ENCODE measurements around the gene TRPV4. TPM values are rescaled to one million over a fixed set of nuclear protein-coding genes. Genes with fewer than 3 reads are reported as not detected.
A peak's percentile ranks its signal among the peaks of the same experiment; 100 is the strongest.
"Not testable (repeated sequence)": the region's sequence is repeated elsewhere in the genome, so short reads cannot be mapped to it uniquely, and the experiment has no call there.

The TRPV4 gene
- total RNA-seq, 1 donor from 2014 or later: 3.5 TPM

GRCh38 chr12:109863847-109864712 lies 30.9 kb upstream of the TRPV4 start:
- peaks cover 48% of the 10 kb centered on the region for H3K4me1 Mint-ChIP-seq
- no peaks in the 10 kb centered on the region for H3K9me3 Mint-ChIP-seq
- peak overlapping the region; percentile 1 for H3K27ac Mint-ChIP-seq (ENCODE audit: unreplicated experiment)
- DNase-seq (ENCODE audit: low read depth, low spot score): no peak
- no peaks in the 10 kb centered on the region for H3K36me3 Mint-ChIP-seq (ENCODE audit: low read depth)
- H3K4me3 Mint-ChIP-seq: peak overlapping the region; percentile 66
- no peak for TF ChIP-seq CTCF (conservative IDR thresholded peaks at IDR 0.05)
- H3K27me3 Mint-ChIP-seq (ENCODE audit: low read depth): no peaks in the 10 kb centered on the region

GRCh38 chr12:109862491-109862890 lies 29.3 kb upstream of the TRPV4 start:
- not testable (repeated sequence) for H3K4me3 Mint-ChIP-seq; H3K36me3 Mint-ChIP-seq (ENCODE audit: low read depth); H3K9me3 Mint-ChIP-seq; H3K27me3 Mint-ChIP-seq (ENCODE audit: low read depth); H3K27ac Mint-ChIP-seq (ENCODE audit: unreplicated experiment); DNase-seq (ENCODE audit: low read depth, low spot score)
- peaks cover 43% of the 10 kb centered on the region for H3K4me1 Mint-ChIP-seq

GRCh38 chr12:109861689-109862314 lies 28.6 kb upstream of the TRPV4 start:
- Mint-ChIP-seq H3K9me3 (no peaks in the 10 kb centered on the region), H3K27ac (ENCODE audit: unreplicated experiment) (peak overlapping the region; percentile 62), H3K27me3 (ENCODE audit: low read depth) (no peaks in the 10 kb centered on the region), H3K4me3 (no peak overlapping the region), H3K4me1 (peaks cover 43% of the 10 kb centered on the region), H3K36me3 (ENCODE audit: low read depth) (no peaks in the 10 kb centered on the region)
- no peak for DNase-seq (ENCODE audit: low read depth, low spot score)
- TF ChIP-seq CTCF (conservative IDR thresholded peaks at IDR 0.05): no peak

GRCh38 chr12:109860977-109861376 lies 27.8 kb upstream of the TRPV4 start:
- no peak for DNase-seq (ENCODE audit: low read depth, low spot score)
- Mint-ChIP-seq H3K9me3 (no peaks in the 10 kb centered on the region), H3K27ac (ENCODE audit: unreplicated experiment) (no peak overlapping the region), H3K27me3 (ENCODE audit: low read depth) (no peaks in the 10 kb centered on the region), H3K4me1 (peaks cover 38% of the 10 kb centered on the region), H3K4me3 (no peak overlapping the region), H3K36me3 (ENCODE audit: low read depth) (no peaks in the 10 kb centered on the region)
- TF ChIP-seq CTCF (conservative IDR thresholded peaks at IDR 0.05): no peak

- Mint-ChIP-seq H3K4me1 (peaks cover 18% of the 10 kb centered on the region), H3K9me3 (no peaks in the 10 kb centered on the region), H3K27ac (ENCODE audit: unreplicated experiment) (no peak overlapping the region), H3K27me3 (ENCODE audit: low read depth) (no peaks in the 10 kb centered on the region), H3K36me3 (ENCODE audit: low read depth) (no peaks in the 10 kb centered on the region), H3K4me3 (no peak overlapping the region)
- no peak for DNase-seq (ENCODE audit: low read depth, low spot score)
- TF ChIP-seq CTCF (conservative IDR thresholded peaks at IDR 0.05): no peak
Measured at GRCh38 chr12:109858764-109859163, 25.6 kb upstream of the TRPV4 start.

- peaks cover 14% of the 10 kb centered on the region for H3K4me1 Mint-ChIP-seq
- TF ChIP-seq CTCF (conservative IDR thresholded peaks at IDR 0.05): no peak
- H3K9me3 Mint-ChIP-seq: no peaks in the 10 kb centered on the region
- no peak overlapping the region for H3K4me3 Mint-ChIP-seq
- DNase-seq (ENCODE audit: low read depth, low spot score): no peak
- no peaks in the 10 kb centered on the region for H3K27me3 Mint-ChIP-seq (ENCODE audit: low read depth)
- no peaks in the 10 kb centered on the region for H3K36me3 Mint-ChIP-seq (ENCODE audit: low read depth)
- H3K27ac Mint-ChIP-seq (ENCODE audit: unreplicated experiment): no peak overlapping the region
Measured at GRCh38 chr12:109857715-109858114, 24.5 kb upstream of the TRPV4 start.

All from neural crest cell (in vitro differentiated cells).